ENCODE results near the gene CRYGC.

DNA sequence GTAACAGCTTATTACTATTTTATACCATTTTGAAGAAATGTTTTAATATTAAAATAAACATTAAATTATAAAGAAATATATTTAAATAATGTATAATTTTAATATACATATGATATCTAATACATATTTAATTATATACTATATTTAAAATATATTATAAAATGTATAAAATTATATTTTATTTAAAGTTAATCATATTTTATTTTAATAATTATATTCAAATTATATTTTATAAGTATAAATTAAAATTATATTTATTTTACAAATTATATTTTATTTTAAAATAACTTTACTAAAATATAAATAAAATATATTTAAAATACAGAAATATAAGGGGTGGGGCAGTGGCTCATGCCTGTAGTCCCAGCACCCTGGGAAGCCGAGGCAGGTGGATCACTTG is 7.4 kb downstream of the CRYGC start:
- TF ChIP-seq, protein P1, sequence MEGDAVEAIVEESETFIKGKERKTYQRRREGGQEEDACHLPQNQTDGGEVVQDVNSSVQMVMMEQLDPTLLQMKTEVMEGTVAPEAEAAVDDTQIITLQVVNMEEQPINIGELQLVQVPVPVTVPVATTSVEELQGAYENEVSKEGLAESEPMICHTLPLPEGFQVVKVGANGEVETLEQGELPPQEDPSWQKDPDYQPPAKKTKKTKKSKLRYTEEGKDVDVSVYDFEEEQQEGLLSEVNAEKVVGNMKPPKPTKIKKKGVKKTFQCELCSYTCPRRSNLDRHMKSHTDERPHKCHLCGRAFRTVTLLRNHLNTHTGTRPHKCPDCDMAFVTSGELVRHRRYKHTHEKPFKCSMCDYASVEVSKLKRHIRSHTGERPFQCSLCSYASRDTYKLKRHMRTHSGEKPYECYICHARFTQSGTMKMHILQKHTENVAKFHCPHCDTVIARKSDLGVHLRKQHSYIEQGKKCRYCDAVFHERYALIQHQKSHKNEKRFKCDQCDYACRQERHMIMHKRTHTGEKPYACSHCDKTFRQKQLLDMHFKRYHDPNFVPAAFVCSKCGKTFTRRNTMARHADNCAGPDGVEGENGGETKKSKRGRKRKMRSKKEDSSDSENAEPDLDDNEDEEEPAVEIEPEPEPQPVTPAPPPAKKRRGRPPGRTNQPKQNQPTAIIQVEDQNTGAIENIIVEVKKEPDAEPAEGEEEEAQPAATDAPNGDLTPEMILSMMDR (IDR thresholded peaks at IDR 0.05): no peak
- no peak for TF ChIP-seq POLR2A (IDR thresholded peaks at IDR 0.05)
